RWPE1 (cell line): ENCODE data around the gene ATP8B2.

Source experiments
- CTCF ChIA-PET: fragments of 350-600 bp; sonication (Branson Sonifier 250); formaldehyde crosslinking; extraction: SDS; loops from one replicate; lab custom pipeline; 2021; lab: Yijun Ruan, JAX
- POLR2A ChIA-PET: fragments of 400-600 bp; formaldehyde crosslinking; extraction: SDS; loops from one replicate; lab custom pipeline; 2020; ENCODE audit warnings: antibody characterized with exemption; ENCODE audit not compliant: low non-redundant PET; lab: Yijun Ruan, JAX
- DNase-seq: peaks from one replicate; pipeline ENCODE4 v3.0.0; 2012; ENCODE audit warnings: low spot score
- H3K27ac ChIP-seq: fragments of 450-650 bp; 2 replicates; pipeline ENCODE4 v1.5.1; 2017
- CTCF ChIP-seq: fragments of 450-650 bp; conservative IDR thresholded peaks from 2 replicates; pipeline ENCODE4 v1.5.1; 2017; ENCODE audit warnings: low read depth, mild to moderate bottlenecking

ATP8B2 gene

GRCh38 chr1:154324241-154324640 is 1.1 kb upstream of the ATP8B2 start:
- DNase-seq, result no peak
- ChIA-PET CTCF (interaction anchor here (0.6 to 3.4 kb wide), 6 partner anchors 11 to 716 kb away, joined by 3 to 29 read pairs (median 4); no protein-coding TSS in a partner anchor), POLR2A (no interaction called here)
- peak overlapping the region; percentile 99 for H3K27ac ChIP-seq
- no peak for TF ChIP-seq CTCF

- TF ChIP-seq CTCF, result peak; percentile 71
- ChIA-PET POLR2A (no interaction called here), CTCF (interaction anchor here (0.5 to 3.4 kb wide), 9 partner anchors 10 to 1049 kb away, joined by 3 to 29 read pairs (median 4); no protein-coding TSS in a partner anchor)
- DNase-seq, result peak; percentile 58
- peak overlapping the region; percentile 99 for H3K27ac ChIP-seq
Measured at GRCh38 chr1:154325583-154326545, 539 bp downstream of the ATP8B2 start.

GRCh38 chr1:154326546-154327465 is 1.5 kb downstream of the ATP8B2 start:
- peak; percentile 26; the same call in 1 of the 2 replicates for TF ChIP-seq CTCF
- POLR2A ChIA-PET, result no interaction called here
- DNase-seq, result peak; percentile 53
- H3K27ac ChIP-seq, result peak overlapping the region; percentile 99
- CTCF ChIA-PET, result interaction anchor here (0.6 to 3.4 kb wide), 5 partner anchors 9 to 488 kb away, joined by 3 to 29 read pairs (median 3); no protein-coding TSS in a partner anchor

GRCh38 chr1:154327466-154328317 is 2.4 kb downstream of the ATP8B2 start:
- no peak for DNase-seq
- TF ChIP-seq CTCF, result no peak
- peak overlapping the region; percentile 99 for H3K27ac ChIP-seq
- CTCF ChIA-PET, result interaction anchor here (0.6 to 1.3 kb wide), 4 partner anchors 16 to 602 kb away, joined by 3 to 6 read pairs (median 4); no protein-coding TSS in a partner anchor
- POLR2A ChIA-PET, result no interaction called here

- POLR2A ChIA-PET, result no interaction called here
- peak overlapping the region; percentile 99 for H3K27ac ChIP-seq
- CTCF ChIA-PET, result interaction anchor here (0.6 to 1.3 kb wide), 3 partner anchors 51 to 603 kb away, joined by 3 to 6 read pairs (median 4); no protein-coding TSS in a partner anchor
- DNase-seq, result peak; percentile 63
- TF ChIP-seq CTCF, result no peak
Measured at GRCh38 chr1:154328318-154329151, 3.2 kb downstream of the ATP8B2 start.
